Astrocyte (in vitro differentiated cells and primary cell): Measurements from ENCODE around the gene INSM1. TPM values are rescaled to one million over a fixed set of nuclear protein-coding genes. Genes with fewer than 3 reads are reported as not detected.

Source experiments
- DNase-seq: peaks from one replicate; pipeline ENCODE4 v3.0.0-alpha.2; 2010; ENCODE audit warnings: low read depth
- FAIRE-seq: peaks from 2 replicates; lab custom pipeline; 2011; peaks lifted over from hg19 to GRCh38; lab: Jason Lieb, UNC
- H2AFZ ChIP-seq: 2 replicates; pipeline ENCODE4 v1.6.0; 2012; ENCODE audit warnings: low read depth, low read length, inconsistent platforms
- H3K27ac ChIP-seq: 2 replicates; pipeline ENCODE4 v1.5.1; 2011; ENCODE audit warnings: low read depth, low read length, inconsistent platforms
- H3K27me3 ChIP-seq: 2 replicates; pipeline ENCODE4 v1.6.0; 2011; ENCODE audit warnings: low read length, inconsistent platforms; ENCODE audit not compliant: insufficient read depth
- H3K36me3 ChIP-seq: 2 replicates; pipeline ENCODE4 v1.5.1; 2011; ENCODE audit warnings: low read length, inconsistent platforms; ENCODE audit not compliant: insufficient read depth
- H3K4me1 ChIP-seq: 2 replicates; pipeline ENCODE4 v1.5.1; 2011; ENCODE audit warnings: low read length, inconsistent platforms; ENCODE audit not compliant: insufficient read depth
- H3K4me2 ChIP-seq: 2 replicates; pipeline ENCODE4 v1.6.0; 2012; ENCODE audit warnings: low read length, inconsistent platforms
- H3K4me3 ChIP-seq: 2 replicates; pipeline ENCODE4 v1.5.1; 2011; ENCODE audit warnings: low read depth, mild to moderate bottlenecking, low read length, inconsistent platforms; ENCODE audit not compliant: insufficient read depth
- H3K79me2 ChIP-seq: 2 replicates; pipeline ENCODE4 v1.6.0; 2012; ENCODE audit warnings: mild to moderate bottlenecking, low read length, inconsistent platforms; ENCODE audit not compliant: insufficient read depth
- H3K9ac ChIP-seq: 2 replicates; pipeline ENCODE4 v1.6.0; 2012; ENCODE audit warnings: mild to moderate bottlenecking, low read length, inconsistent platforms
- H3K9me3 ChIP-seq: 2 replicates; pipeline ENCODE4 v1.5.1; 2012; ENCODE audit warnings: low read depth, mild to moderate bottlenecking, low read length, inconsistent platforms; ENCODE audit not compliant: insufficient read depth
- H4K20me1 ChIP-seq: 2 replicates; pipeline ENCODE4 v1.6.0; 2012; ENCODE audit warnings: low read length, inconsistent platforms; ENCODE audit not compliant: insufficient read depth
- H3K27ac Mint-ChIP-seq: one replicate; pipeline ENCODE4 v1.8.0; 2021; ENCODE audit warnings: mild to moderate bottlenecking, mixed read lengths; ENCODE audit not compliant: unreplicated experiment
- H3K27me3 Mint-ChIP-seq: one replicate; pipeline ENCODE4 v1.8.0; 2021; ENCODE audit warnings: low read depth, mixed read lengths; ENCODE audit not compliant: unreplicated experiment
- H3K36me3 Mint-ChIP-seq: one replicate; pipeline ENCODE4 v1.8.0; 2021; ENCODE audit warnings: low read depth, mixed read lengths; ENCODE audit not compliant: unreplicated experiment
- H3K4me1 Mint-ChIP-seq: one replicate; pipeline ENCODE4 v1.8.0; 2021; ENCODE audit warnings: low read depth, mixed read lengths; ENCODE audit not compliant: unreplicated experiment
- H3K4me3 Mint-ChIP-seq: one replicate; pipeline ENCODE4 v1.8.0; 2021; ENCODE audit warnings: mild to moderate bottlenecking, moderate library complexity, mixed read lengths; ENCODE audit not compliant: unreplicated experiment
- H3K9me3 Mint-ChIP-seq: one replicate; pipeline ENCODE4 v1.8.0; 2021; ENCODE audit warnings: mild to moderate bottlenecking, mixed read lengths; ENCODE audit not compliant: unreplicated experiment
- CTCF ChIP-seq: IDR thresholded peaks from 2 replicates; pipeline ENCODE4 v1.5.1; 2011; ENCODE audit warnings: low read depth, mild to moderate bottlenecking, inconsistent platforms, low read length, moderate library complexity; ENCODE audit not compliant: insufficient read depth
- EZH2 ChIP-seq: IDR thresholded peaks from 2 replicates; pipeline ENCODE4 v1.6.1; 2012; ENCODE audit warnings: mild to moderate bottlenecking, low read length, inconsistent platforms; ENCODE audit not compliant: insufficient read depth
- total RNA-seq: library from RNA; stranded (reverse); gene quantifications from 2 replicates; pipeline ENCODE4 v1.2.1, GENCODE V29; 2021

The INSM1 gene
- total RNA-seq, 1 donor from 2014 or later, result 0.09 TPM

- H3K9me3 Mint-ChIP-seq, result no peaks in the 10 kb centered on the region
- H3K4me1 Mint-ChIP-seq, result peaks cover 2% of the 10 kb centered on the region
- Histone ChIP-seq H3K36me3 (no peaks in the 10 kb centered on the region), H3K9me3 (no peaks in the 10 kb centered on the region), H4K20me1 (no peaks in the 10 kb centered on the region), H2AFZ (no peak overlapping the region), H3K79me2 (no peaks in the 10 kb centered on the region), H3K4me2 (no peak overlapping the region), H3K9ac (no peak overlapping the region), H3K27ac (no peak overlapping the region), H3K27me3 (no peaks in the 10 kb centered on the region), H3K4me3 (no peak overlapping the region), H3K4me1 (no peaks in the 10 kb centered on the region)
- FAIRE-seq, result no peak
- TF ChIP-seq CTCF, result no peak
- no peak for DNase-seq
- H3K4me3 Mint-ChIP-seq, result no peak overlapping the region
- H3K36me3 Mint-ChIP-seq, result peaks cover 2% of the 10 kb centered on the region
- H3K27ac Mint-ChIP-seq, result no peak overlapping the region
- peaks cover 12% of the 10 kb centered on the region for H3K27me3 Mint-ChIP-seq
Measured at GRCh38 chr20:20405623-20406022, 37.7 kb downstream of the INSM1 start.

- Histone ChIP-seq H3K27ac (no peak overlapping the region), H4K20me1 (no peaks in the 10 kb centered on the region), H2AFZ (no peak overlapping the region), H3K27me3 (no peaks in the 10 kb centered on the region), H3K79me2 (no peaks in the 10 kb centered on the region), H3K4me3 (no peak overlapping the region), H3K4me1 (no peaks in the 10 kb centered on the region), H3K36me3 (no peaks in the 10 kb centered on the region), H3K9ac (no peak overlapping the region), H3K4me2 (no peak overlapping the region), H3K9me3 (no peaks in the 10 kb centered on the region)
- peaks cover 2% of the 10 kb centered on the region for H3K4me1 Mint-ChIP-seq
- no peak for TF ChIP-seq EZH2
- TF ChIP-seq CTCF, result no peak
- no peak for DNase-seq
- no peak for FAIRE-seq
- no peak overlapping the region for H3K4me3 Mint-ChIP-seq
- H3K27ac Mint-ChIP-seq, result no peak overlapping the region
- no peaks in the 10 kb centered on the region for H3K9me3 Mint-ChIP-seq
- peaks cover 14% of the 10 kb centered on the region for H3K27me3 Mint-ChIP-seq
- H3K36me3 Mint-ChIP-seq, result peaks cover 2% of the 10 kb centered on the region
Measured at GRCh38 chr20:20406306-20406705, 38.4 kb downstream of the INSM1 start.

GRCh38 chr20:20407891-20408805 is 40.2 kb downstream of the INSM1 start:
- Histone ChIP-seq H3K27me3 (no peaks in the 10 kb centered on the region), H3K27ac (no peak overlapping the region), H3K9ac (no peak overlapping the region), H3K4me3 (no peak overlapping the region), H3K4me1 (peaks cover 5% of the 10 kb centered on the region), H2AFZ (no peak overlapping the region), H4K20me1 (no peaks in the 10 kb centered on the region), H3K4me2 (no peak overlapping the region), H3K9me3 (no peaks in the 10 kb centered on the region), H3K79me2 (no peaks in the 10 kb centered on the region), H3K36me3 (no peaks in the 10 kb centered on the region)
- Mint-ChIP-seq H3K9me3 (no peaks in the 10 kb centered on the region), H3K4me3 (no peak overlapping the region), H3K27me3 (peaks cover 10% of the 10 kb centered on the region), H3K4me1 (peaks cover 2% of the 10 kb centered on the region), H3K36me3 (peaks cover 2% of the 10 kb centered on the region), H3K27ac (no peak overlapping the region)
- FAIRE-seq (peak; percentile 64), DNase-seq (peak; percentile 41)
- TF ChIP-seq EZH2, result no peak
- peak; percentile 22 for TF ChIP-seq CTCF
